Astrocyte (in vitro differentiated cells and primary cell): ENCODE measurements around the gene KCNH3. TPM values are rescaled to one million over a fixed set of nuclear protein-coding genes. Genes with fewer than 3 reads are reported as not detected.

Experiments
- DNase-seq: peaks from one replicate; pipeline ENCODE4 v3.0.0-alpha.2; 2010; ENCODE audit warnings: low read depth
- FAIRE-seq: peaks from 2 replicates; lab custom pipeline; 2011; peaks lifted over from hg19 to GRCh38; lab: Jason Lieb, UNC
- H2AFZ ChIP-seq: 2 replicates; pipeline ENCODE4 v1.6.0; 2012; ENCODE audit warnings: low read depth, low read length, inconsistent platforms
- H3K27ac ChIP-seq: 2 replicates; pipeline ENCODE4 v1.5.1; 2011; ENCODE audit warnings: low read depth, low read length, inconsistent platforms
- H3K27me3 ChIP-seq: 2 replicates; pipeline ENCODE4 v1.6.0; 2011; ENCODE audit warnings: low read length, inconsistent platforms; ENCODE audit not compliant: insufficient read depth
- H3K36me3 ChIP-seq: 2 replicates; pipeline ENCODE4 v1.5.1; 2011; ENCODE audit warnings: low read length, inconsistent platforms; ENCODE audit not compliant: insufficient read depth
- H3K4me1 ChIP-seq: 2 replicates; pipeline ENCODE4 v1.5.1; 2011; ENCODE audit warnings: low read length, inconsistent platforms; ENCODE audit not compliant: insufficient read depth
- H3K4me2 ChIP-seq: 2 replicates; pipeline ENCODE4 v1.6.0; 2012; ENCODE audit warnings: low read length, inconsistent platforms
- H3K4me3 ChIP-seq: 2 replicates; pipeline ENCODE4 v1.5.1; 2011; ENCODE audit warnings: low read depth, mild to moderate bottlenecking, low read length, inconsistent platforms; ENCODE audit not compliant: insufficient read depth
- H3K79me2 ChIP-seq: 2 replicates; pipeline ENCODE4 v1.6.0; 2012; ENCODE audit warnings: mild to moderate bottlenecking, low read length, inconsistent platforms; ENCODE audit not compliant: insufficient read depth
- H3K9ac ChIP-seq: 2 replicates; pipeline ENCODE4 v1.6.0; 2012; ENCODE audit warnings: mild to moderate bottlenecking, low read length, inconsistent platforms
- H3K9me3 ChIP-seq: 2 replicates; pipeline ENCODE4 v1.5.1; 2012; ENCODE audit warnings: low read depth, mild to moderate bottlenecking, low read length, inconsistent platforms; ENCODE audit not compliant: insufficient read depth
- H4K20me1 ChIP-seq: 2 replicates; pipeline ENCODE4 v1.6.0; 2012; ENCODE audit warnings: low read length, inconsistent platforms; ENCODE audit not compliant: insufficient read depth
- H3K27ac Mint-ChIP-seq: one replicate; pipeline ENCODE4 v1.8.0; 2021; ENCODE audit warnings: mild to moderate bottlenecking, mixed read lengths; ENCODE audit not compliant: unreplicated experiment
- H3K27me3 Mint-ChIP-seq: one replicate; pipeline ENCODE4 v1.8.0; 2021; ENCODE audit warnings: low read depth, mixed read lengths; ENCODE audit not compliant: unreplicated experiment
- H3K36me3 Mint-ChIP-seq: one replicate; pipeline ENCODE4 v1.8.0; 2021; ENCODE audit warnings: low read depth, mixed read lengths; ENCODE audit not compliant: unreplicated experiment
- H3K4me1 Mint-ChIP-seq: one replicate; pipeline ENCODE4 v1.8.0; 2021; ENCODE audit warnings: low read depth, mixed read lengths; ENCODE audit not compliant: unreplicated experiment
- H3K4me3 Mint-ChIP-seq: one replicate; pipeline ENCODE4 v1.8.0; 2021; ENCODE audit warnings: mild to moderate bottlenecking, moderate library complexity, mixed read lengths; ENCODE audit not compliant: unreplicated experiment
- H3K9me3 Mint-ChIP-seq: one replicate; pipeline ENCODE4 v1.8.0; 2021; ENCODE audit warnings: mild to moderate bottlenecking, mixed read lengths; ENCODE audit not compliant: unreplicated experiment
- CTCF ChIP-seq: IDR thresholded peaks from 2 replicates; pipeline ENCODE4 v1.5.1; 2011; ENCODE audit warnings: low read depth, mild to moderate bottlenecking, inconsistent platforms, low read length, moderate library complexity; ENCODE audit not compliant: insufficient read depth
- EZH2 ChIP-seq: IDR thresholded peaks from 2 replicates; pipeline ENCODE4 v1.6.1; 2012; ENCODE audit warnings: mild to moderate bottlenecking, low read length, inconsistent platforms; ENCODE audit not compliant: insufficient read depth
- total RNA-seq: library from RNA; stranded (reverse); gene quantifications from 2 replicates; pipeline ENCODE4 v1.2.1, GENCODE V29; 2021

KCNH3 gene
- total RNA-seq, 1 donor from 2014 or later = not detected

DNA sequence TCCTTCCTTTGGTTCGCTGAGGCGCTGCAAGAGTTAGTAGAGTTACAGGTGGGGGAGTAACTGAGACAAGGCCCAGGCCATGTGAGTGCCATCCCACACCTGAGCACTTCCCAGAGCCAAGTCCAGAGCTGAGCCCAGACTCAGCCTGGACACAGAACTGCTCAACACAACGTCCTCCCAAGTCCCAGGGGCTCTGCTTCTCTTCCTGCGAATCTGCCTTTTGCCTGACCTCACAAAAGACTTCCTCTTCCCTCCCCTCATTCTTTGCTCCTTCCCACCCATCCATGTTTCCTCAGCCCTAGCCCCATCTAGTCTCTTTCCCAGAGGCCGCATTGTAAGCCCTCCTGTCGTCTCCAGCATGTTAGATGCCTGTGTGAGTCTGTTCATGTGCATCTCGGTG, 45.8 kb downstream of the KCNH3 start:
- H3K79me2 ChIP-seq = peaks cover 6% of the 10 kb centered on the region

GRCh38 chr12:49585477-49586459, 46.9 kb downstream of the KCNH3 start:
- Mint-ChIP-seq H3K27ac (no peak overlapping the region), H3K4me1 (peaks cover 11% of the 10 kb centered on the region), H3K36me3 (peaks cover 19% of the 10 kb centered on the region), H3K4me3 (no peak overlapping the region), H3K9me3 (no peaks in the 10 kb centered on the region), H3K27me3 (no peaks in the 10 kb centered on the region)
- no peak overlapping the region for H3K27ac ChIP-seq
- no peak overlapping the region for H2AFZ ChIP-seq
- peaks cover 3% of the 10 kb centered on the region for H3K36me3 ChIP-seq
- TF ChIP-seq EZH2 = no peak
- TF ChIP-seq CTCF = no peak
- H4K20me1 ChIP-seq = peaks cover 23% of the 10 kb centered on the region
- no peaks in the 10 kb centered on the region for H3K9me3 ChIP-seq
- H3K4me1 ChIP-seq = peaks cover 1% of the 10 kb centered on the region
- H3K4me3 ChIP-seq = no peak overlapping the region
- peaks cover 6% of the 10 kb centered on the region for H3K79me2 ChIP-seq
- FAIRE-seq (no peak), DNase-seq (no peak)
- H3K9ac ChIP-seq = no peak overlapping the region
- no peak overlapping the region for H3K4me2 ChIP-seq
- no peaks in the 10 kb centered on the region for H3K27me3 ChIP-seq

More for the DNA sequence above, 45.8 kb downstream of the KCNH3 start:
- H3K4me2 ChIP-seq = no peak overlapping the region
- H3K4me3 ChIP-seq = no peak overlapping the region
- peaks cover 19% of the 10 kb centered on the region for H3K36me3 Mint-ChIP-seq
- peaks cover 15% of the 10 kb centered on the region for H3K4me1 Mint-ChIP-seq
- H3K4me1 ChIP-seq = peaks cover 4% of the 10 kb centered on the region
- no peaks in the 10 kb centered on the region for H3K9me3 Mint-ChIP-seq
- H3K27ac ChIP-seq = no peak overlapping the region
- H3K27ac Mint-ChIP-seq = no peak overlapping the region
- H3K27me3 Mint-ChIP-seq = no peaks in the 10 kb centered on the region
- TF ChIP-seq CTCF (no peak), EZH2 (no peak)
- FAIRE-seq (no peak), DNase-seq (no peak)
- H3K4me3 Mint-ChIP-seq = no peak overlapping the region
- no peak overlapping the region for H3K9ac ChIP-seq
- peaks cover 3% of the 10 kb centered on the region for H3K36me3 ChIP-seq
- no peaks in the 10 kb centered on the region for H3K27me3 ChIP-seq
- H2AFZ ChIP-seq = no peak overlapping the region
- peaks cover 31% of the 10 kb centered on the region for H4K20me1 ChIP-seq
- H3K9me3 ChIP-seq = no peaks in the 10 kb centered on the region
